Measurements from ENCODE around the gene TDRD12.

TDRD12 gene

DNA sequence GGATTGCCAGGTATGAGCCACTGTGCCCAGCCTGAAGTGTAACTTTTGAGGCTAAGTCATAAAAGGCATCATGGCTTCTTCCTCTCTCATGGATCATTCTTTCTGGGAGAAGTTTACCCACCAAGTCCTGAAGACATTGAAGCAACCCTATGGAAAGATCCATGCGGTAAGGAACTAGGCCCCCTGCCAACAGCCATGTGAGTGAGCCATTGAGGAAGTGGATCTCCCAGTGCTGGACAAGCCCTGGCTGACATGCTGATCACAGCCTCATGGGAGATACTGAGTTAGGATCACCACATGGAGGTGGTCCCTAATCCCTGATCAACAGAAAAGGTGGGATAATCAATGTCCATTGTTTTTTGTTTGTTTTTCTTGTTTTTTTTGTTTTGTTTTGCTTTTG lies 31.3 kb upstream of the TDRD12 start:
- no peak overlapping the region for H3K4me3 ChIP-seq (ENCODE audit: insufficient read depth in 1 of 2, low read depth in 1 of 2, low read length in 2 of 2)
- no peak overlapping the region for H2BK15ac ChIP-seq (ENCODE audit: low read depth, poor library complexity, severe bottlenecking)
- H4K91ac ChIP-seq (ENCODE audit: low read length), result no peak overlapping the region
- DNase-seq, result no peak
- peaks cover 6% of the 10 kb centered on the region for H3K79me1 ChIP-seq (replicated peaks; ENCODE audit: low read length, poor library complexity, severe bottlenecking)
- peaks cover 11% of the 10 kb centered on the region for H3K4me1 ChIP-seq (ENCODE audit: control insufficient read depth, insufficient read depth, low read depth, low read length)
- H2BK12ac ChIP-seq (ENCODE audit: low read length in 2 of 2), result no peak overlapping the region
- H3K23ac ChIP-seq (ENCODE audit: low read length in 2 of 2), result no peak overlapping the region
- no peak overlapping the region for H3K14ac ChIP-seq (ENCODE audit: low read length in 2 of 2)
- WGBS, result 94% methylated on average over 1 of the region's 1 CpG
- no peak overlapping the region for H2AK5ac ChIP-seq (ENCODE audit: low read length, severe bottlenecking)
- no peak overlapping the region for H2AFZ ChIP-seq (ENCODE audit: low read depth, low read length)
- peaks cover 4% of the 10 kb centered on the region in 2 experiments for H3K36me3 ChIP-seq (ENCODE audit: control insufficient read depth in 1 of 2, insufficient read depth in 2 of 2, low read depth in 1 of 2, low read length in 2 of 2)
- no peak overlapping the region for H3K4ac ChIP-seq (ENCODE audit: low read depth in 1 of 2, low read length in 2 of 2)
- no peak overlapping the region for H3K4me2 ChIP-seq (ENCODE audit: low read length, poor library complexity, severe bottlenecking)
- H4K8ac ChIP-seq (ENCODE audit: low read length), result no peak overlapping the region
- H3K9ac ChIP-seq (ENCODE audit: low read length), result no peak overlapping the region
- no peak overlapping the region for H2BK120ac ChIP-seq (ENCODE audit: low read depth, low read length)
- H2BK5ac ChIP-seq (ENCODE audit: low read depth, low read length, poor library complexity, severe bottlenecking), result no peak overlapping the region
- H3K18ac ChIP-seq (ENCODE audit: low read depth in 1 of 2, low read length in 2 of 2), result no peak overlapping the region
- no peaks in the 10 kb centered on the region for H3K9me3 ChIP-seq (ENCODE audit: control insufficient read depth, low read length)
- no peak overlapping the region for H3K27ac ChIP-seq (ENCODE audit: low read length, poor library complexity, severe bottlenecking)
- H3K27me3 ChIP-seq (ENCODE audit: control insufficient read depth in 1 of 2, insufficient read depth in 1 of 2, low read length in 2 of 2), result no peaks in the 10 kb centered on the region

DNA sequence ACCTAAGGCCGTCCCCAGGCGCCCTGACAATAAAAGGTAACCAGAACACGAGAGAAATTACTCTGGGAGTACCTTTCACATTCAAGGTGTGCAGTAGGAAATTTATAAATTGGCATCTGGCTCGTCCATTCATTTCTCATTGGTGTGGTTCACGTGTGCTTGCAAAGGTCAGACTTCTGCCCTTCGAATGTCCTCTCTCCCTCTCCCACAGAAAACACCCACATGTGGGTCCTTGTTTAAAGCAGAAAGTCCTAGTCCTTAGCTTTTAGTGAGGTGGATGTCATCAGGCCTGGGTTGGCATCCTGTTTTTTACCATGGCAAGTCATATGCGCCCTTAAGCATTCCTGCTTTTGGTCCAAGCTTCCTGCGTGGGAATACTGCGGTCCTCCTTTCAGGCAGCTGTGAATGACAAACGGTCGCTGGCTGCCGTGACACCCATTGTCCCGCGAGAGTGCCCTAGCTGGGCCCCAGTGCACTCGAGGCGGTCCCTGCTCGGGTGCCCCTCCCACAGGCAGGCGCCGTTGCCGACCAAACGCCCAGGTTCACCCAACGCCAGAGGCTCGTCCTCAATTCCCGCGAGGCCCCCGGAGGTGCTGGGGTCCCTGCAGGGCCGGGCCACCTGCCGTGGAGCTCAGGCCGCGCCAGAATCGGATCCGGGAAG lies 28.1 kb upstream of the TDRD12 start, which contains the start of gene NUDT19:
TSS of gene NUDT19 (plus strand) at position 531 of the 661 bp plus-strand sequence. CDS start 140 bp downstream, outside the sequence.
- H3K4me3 ChIP-seq (ENCODE audit: insufficient read depth in 1 of 2, low read depth in 1 of 2, low read length in 2 of 2), result peak within 1 kb of the TSS; percentile 71 to 85
- H3K9me3 ChIP-seq (ENCODE audit: control insufficient read depth, low read length), result no peaks in the 10 kb centered on the region
- peak within 1 kb of the TSS; percentile 95 for H4K8ac ChIP-seq (ENCODE audit: low read length)
- peak within 1 kb of the TSS; percentile 3 to 92 for H3K4ac ChIP-seq (ENCODE audit: low read depth in 1 of 2, low read length in 2 of 2)
- no peak within 1 kb of the TSS for H2BK120ac ChIP-seq (ENCODE audit: low read depth, low read length)
- H3K36me3 ChIP-seq (ENCODE audit: control insufficient read depth in 1 of 2, insufficient read depth in 2 of 2, low read depth in 1 of 2, low read length in 2 of 2), result peaks cover 4 to 7% of the 10 kb centered on the region in 2 experiments
- WGBS, result 14% methylated on average over 30 of the region's 32 CpGs
- peak within 1 kb of the TSS; percentile 63 to 92 for H3K18ac ChIP-seq (ENCODE audit: low read depth in 1 of 2, low read length in 2 of 2)
- peak within 1 kb of the TSS in 1 of 2 experiments; percentile 90 for H3K23ac ChIP-seq (ENCODE audit: low read length in 2 of 2)
- no peak within 1 kb of the TSS for H2BK5ac ChIP-seq (ENCODE audit: low read depth, low read length, poor library complexity, severe bottlenecking)
- peak within 1 kb of the TSS; percentile 54 for H2AFZ ChIP-seq (ENCODE audit: low read depth, low read length)
- H2BK15ac ChIP-seq (ENCODE audit: low read depth, poor library complexity, severe bottlenecking), result no peak within 1 kb of the TSS
- no peak within 1 kb of the TSS for H3K27ac ChIP-seq (ENCODE audit: low read length, poor library complexity, severe bottlenecking)
- H3K4me1 ChIP-seq (ENCODE audit: control insufficient read depth, insufficient read depth, low read depth, low read length), result peaks cover 11% of the 10 kb centered on the region
- no peaks in the 10 kb centered on the region for H3K27me3 ChIP-seq (ENCODE audit: control insufficient read depth in 1 of 2, insufficient read depth in 1 of 2, low read length in 2 of 2)
- H4K91ac ChIP-seq (ENCODE audit: low read length), result peak within 1 kb of the TSS; percentile 79
- H2AK5ac ChIP-seq (ENCODE audit: low read length, severe bottlenecking), result no peak within 1 kb of the TSS
- peak within 1 kb of the TSS in 1 of 2 experiments; percentile 99 for H3K14ac ChIP-seq (ENCODE audit: low read length in 2 of 2)
- H3K79me1 ChIP-seq (replicated peaks; ENCODE audit: low read length, poor library complexity, severe bottlenecking), result peaks cover 7% of the 10 kb centered on the region
- H3K9ac ChIP-seq (ENCODE audit: low read length), result peak within 1 kb of the TSS; percentile 90
- DNase-seq, result peak; percentile 84
- H2BK12ac ChIP-seq (ENCODE audit: low read length in 2 of 2), result peak within 1 kb of the TSS in 1 of 2 experiments; percentile 86
- peak within 1 kb of the TSS; percentile 69 for H3K4me2 ChIP-seq (ENCODE audit: low read length, poor library complexity, severe bottlenecking)

DNA sequence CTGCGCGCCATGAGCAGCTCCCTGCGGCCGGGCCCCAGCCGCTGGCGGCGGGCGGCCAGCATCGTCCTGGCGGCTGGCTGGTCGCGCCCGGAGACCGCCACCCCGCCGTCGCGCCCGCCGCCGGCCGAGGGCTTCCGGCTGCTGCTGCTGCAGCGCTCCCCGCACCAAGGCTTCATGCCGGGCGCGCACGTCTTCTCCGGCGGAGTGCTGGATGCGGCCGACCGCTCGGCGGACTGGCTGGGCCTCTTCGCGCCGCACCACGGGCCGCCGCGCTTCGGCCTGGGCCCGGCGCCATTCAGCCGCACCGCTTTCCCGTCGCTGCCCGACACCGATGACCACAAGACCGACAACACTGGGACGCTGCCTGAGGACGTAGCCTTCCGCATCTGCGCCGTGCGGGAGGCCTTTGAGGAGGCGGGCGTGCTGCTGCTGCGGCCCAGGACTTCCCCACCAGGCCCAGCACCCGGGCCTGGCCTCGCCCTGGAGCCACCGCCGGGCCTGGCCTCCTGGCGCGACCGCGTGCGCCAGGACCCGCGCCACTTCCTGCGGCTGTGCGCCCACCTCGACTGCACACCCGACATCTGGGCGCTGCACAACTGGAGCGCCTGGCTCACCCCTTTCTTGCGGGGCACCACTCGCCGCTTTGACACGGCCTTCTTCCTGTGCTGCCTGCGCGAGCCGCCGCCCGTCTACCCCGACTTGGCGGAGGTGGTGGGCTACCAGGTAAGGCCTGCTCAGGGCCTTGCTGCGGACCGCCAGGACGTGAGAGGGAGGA lies 27.4 kb upstream of the TDRD12 start:
- WGBS, result 28% methylated on average over 69 of the region's 93 CpGs
- Histone ChIP-seq H2BK120ac (ENCODE audit: low read depth, low read length) (no peak overlapping the region), H3K4me2 (ENCODE audit: low read length, poor library complexity, severe bottlenecking) (peak overlapping the region; percentile 69)

DNA sequence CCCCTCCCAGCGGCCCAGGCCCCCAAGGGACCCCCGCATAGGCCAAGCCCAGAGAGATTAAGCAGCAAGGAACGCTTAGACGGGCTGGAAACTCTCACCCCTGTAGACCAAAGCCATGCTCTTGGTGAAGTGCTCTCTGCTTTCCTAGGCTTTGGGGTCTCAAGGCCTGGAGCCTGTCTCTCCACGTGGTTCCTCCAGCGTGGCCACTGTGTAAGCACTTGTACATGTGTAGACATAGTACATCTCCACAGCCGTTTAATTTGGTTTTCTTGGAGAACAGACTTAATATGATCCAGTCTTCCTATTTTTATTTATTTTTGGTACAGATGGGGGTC lies 26.9 kb upstream of the TDRD12 start:
- Histone ChIP-seq H3K9ac (ENCODE audit: low read length) (peak overlapping the region; percentile 90), H3K79me1 (replicated peaks; ENCODE audit: low read length, poor library complexity, severe bottlenecking) (peaks cover 11% of the 10 kb centered on the region), H3K4me3 (ENCODE audit: insufficient read depth in 1 of 2, low read depth in 1 of 2, low read length in 2 of 2) (peak overlapping the region; percentile 71 to 85), H3K18ac (ENCODE audit: low read depth in 1 of 2, low read length in 2 of 2) (peak overlapping the region; percentile 63 to 92), H3K9me3 (ENCODE audit: control insufficient read depth, low read length) (no peaks in the 10 kb centered on the region), H3K4me1 (ENCODE audit: control insufficient read depth, insufficient read depth, low read depth, low read length) (peaks cover 11% of the 10 kb centered on the region), H3K27me3 (ENCODE audit: control insufficient read depth in 1 of 2, insufficient read depth in 1 of 2, low read length in 2 of 2) (no peaks in the 10 kb centered on the region), H4K91ac (ENCODE audit: low read length) (peak overlapping the region; percentile 79), H4K8ac (ENCODE audit: low read length) (peak overlapping the region; percentile 95), H3K4me2 (ENCODE audit: low read length, poor library complexity, severe bottlenecking) (peak overlapping the region; percentile 69), H3K36me3 (ENCODE audit: control insufficient read depth in 1 of 2, insufficient read depth in 2 of 2, low read depth in 1 of 2, low read length in 2 of 2) (peaks cover 4 to 12% of the 10 kb centered on the region in 2 experiments), H3K23ac (ENCODE audit: low read length in 2 of 2) (no peak overlapping the region), H2BK15ac (ENCODE audit: low read depth, poor library complexity, severe bottlenecking) (no peak overlapping the region), H3K4ac (ENCODE audit: low read depth in 1 of 2, low read length in 2 of 2) (peak overlapping the region in 1 of 2 experiments; percentile 92), H2AFZ (ENCODE audit: low read depth, low read length) (no peak overlapping the region), H3K27ac (ENCODE audit: low read length, poor library complexity, severe bottlenecking) (no peak overlapping the region), H3K14ac (ENCODE audit: low read length in 2 of 2) (peak overlapping the region in 1 of 2 experiments; percentile 99), H2BK120ac (ENCODE audit: low read depth, low read length) (no peak overlapping the region), H2BK12ac (ENCODE audit: low read length in 2 of 2) (no peak overlapping the region), H2AK5ac (ENCODE audit: low read length, severe bottlenecking) (no peak overlapping the region), H2BK5ac (ENCODE audit: low read depth, low read length, poor library complexity, severe bottlenecking) (no peak overlapping the region)
- no peak for DNase-seq
- 87% methylated on average over 6 of the region's 7 CpGs for WGBS

More for the DNA sequence above, 27.4 kb upstream of the TDRD12 start:
- Histone ChIP-seq H3K79me1 (replicated peaks; ENCODE audit: low read length, poor library complexity, severe bottlenecking) (peaks cover 10% of the 10 kb centered on the region), H4K91ac (ENCODE audit: low read length) (peak overlapping the region; percentile 79), H3K27me3 (ENCODE audit: control insufficient read depth in 1 of 2, insufficient read depth in 1 of 2, low read length in 2 of 2) (no peaks in the 10 kb centered on the region), H3K9ac (ENCODE audit: low read length) (peak overlapping the region; percentile 90), H2BK15ac (ENCODE audit: low read depth, poor library complexity, severe bottlenecking) (no peak overlapping the region), H2AK5ac (ENCODE audit: low read length, severe bottlenecking) (no peak overlapping the region), H3K27ac (ENCODE audit: low read length, poor library complexity, severe bottlenecking) (no peak overlapping the region), H3K4me1 (ENCODE audit: control insufficient read depth, insufficient read depth, low read depth, low read length) (peaks cover 11% of the 10 kb centered on the region), H2BK5ac (ENCODE audit: low read depth, low read length, poor library complexity, severe bottlenecking) (no peak overlapping the region), H3K36me3 (ENCODE audit: control insufficient read depth in 1 of 2, insufficient read depth in 2 of 2, low read depth in 1 of 2, low read length in 2 of 2) (peaks cover 4 to 10% of the 10 kb centered on the region in 2 experiments), H3K4ac (ENCODE audit: low read depth in 1 of 2, low read length in 2 of 2) (peak overlapping the region; percentile 3 to 92), H3K14ac (ENCODE audit: low read length in 2 of 2) (peak overlapping the region in 1 of 2 experiments; percentile 99), H2BK12ac (ENCODE audit: low read length in 2 of 2) (peak overlapping the region in 1 of 2 experiments; percentile 86), H4K8ac (ENCODE audit: low read length) (peak overlapping the region; percentile 95), H3K4me3 (ENCODE audit: insufficient read depth in 1 of 2, low read depth in 1 of 2, low read length in 2 of 2) (peak overlapping the region; percentile 71 to 85), H3K23ac (ENCODE audit: low read length in 2 of 2) (peak overlapping the region in 1 of 2 experiments; percentile 90), H3K18ac (ENCODE audit: low read depth in 1 of 2, low read length in 2 of 2) (peak overlapping the region; percentile 63 to 92), H2AFZ (ENCODE audit: low read depth, low read length) (peak overlapping the region; percentile 54), H3K9me3 (ENCODE audit: control insufficient read depth, low read length) (no peaks in the 10 kb centered on the region)
- peak; percentile 75 for DNase-seq

Data from mesenchymal stem cell (in vitro differentiated cells and primary cell).